Spleen (tissue), 11 donors: Measurements from ENCODE around the gene ATP8A2. TPM values are rescaled to one million over a fixed set of nuclear protein-coding genes. Genes with fewer than 3 reads are reported as not detected.

ENCODE experiments used
- DNase-seq: peaks from one replicate; pipeline ENCODE4 v3.0.0-alpha.2; 2020
- H3K27ac ChIP-seq, 8 donors: fragments of 200-600 bp; sonication (generic) in 7 of 8; 1 replicate in 4 of 8; 2 replicates in 4 of 8; pipeline versions ENCODE4 v1.5.0 to v1.8.0; 2016 to 2021; ENCODE audit warnings: inconsistent platforms in 4 of 8, mild to moderate bottlenecking in 4 of 8, moderate library complexity in 1 of 8
- H3K27me3 ChIP-seq, 7 donors: fragments of 200-600 bp; sonication (generic) in 6 of 7; replicated peaks in 1 of 7; 1 replicate in 4 of 7; 2 replicates in 3 of 7; pipeline versions ENCODE4 v1.5.0 to v1.8.0; 2016 to 2021; ENCODE audit warnings: inconsistent platforms in 3 of 7, mild to moderate bottlenecking in 1 of 7
- H3K36me3 ChIP-seq, 6 donors: fragments of 200-600 bp; sonication (generic) in 5 of 6; 1 replicate in 4 of 6; 2 replicates in 2 of 6; pipeline versions ENCODE4 v1.5.0 to v1.8.0; 2016 to 2021; ENCODE audit warnings: inconsistent platforms in 2 of 6
- H3K4me1 ChIP-seq, 6 donors: fragments of 200-600 bp; sonication (generic) in 5 of 6; 1 replicate in 3 of 6; 2 replicates in 3 of 6; pipeline versions ENCODE4 v1.5.0 to v1.8.0; 2016 to 2021; ENCODE audit warnings: inconsistent platforms in 3 of 6
- H3K4me3 ChIP-seq, 8 donors: fragments of 200-600 bp; sonication (generic) in 7 of 8; 1 replicate in 4 of 8; 2 replicates in 4 of 8; pipeline versions ENCODE4 v1.5.0 to v1.8.0; 2016 to 2021; ENCODE audit warnings: inconsistent platforms in 4 of 8, mild to moderate bottlenecking in 4 of 8, moderate library complexity in 2 of 8
- H3K9me3 ChIP-seq, 8 donors: fragments of 200-600 bp; sonication (generic) in 7 of 8; 1 replicate in 4 of 8; 2 replicates in 4 of 8; pipeline versions ENCODE4 v1.5.0 to v1.8.0; 2016 to 2021; ENCODE audit warnings: inconsistent platforms in 4 of 8
- CTCF ChIP-seq, 11 experiments: fragments of 200-600 bp in 7 of 11; fragments of 450-650 bp in 4 of 11; sonication (generic) in 4 of 11; IDR thresholded peaks in 8 of 11; conservative IDR thresholded peaks in 3 of 11; 1 replicate in 7 of 11; 2 replicates in 4 of 11; pipeline versions ENCODE4 v1.4.0 to v1.8.0; 2016 to 2021; ENCODE audit warnings: antibody characterized with exemption in 11 of 11, inconsistent platforms in 4 of 11, mild to moderate bottlenecking in 1 of 11
- POLR2A ChIP-seq, 3 donors: fragments of 450-650 bp; IDR thresholded peaks; one replicate each; pipeline ENCODE4 v1.5.1; 2017; ENCODE audit warnings: antibody characterized with exemption in 3 of 3, mild to moderate bottlenecking in 1 of 3
- POLR2AphosphoS5 ChIP-seq, 3 donors: sonication (generic); formaldehyde crosslinking; IDR thresholded peaks; one replicate each; pipeline ENCODE4 v1.5.1; 2017; ENCODE audit warnings: antibody characterized with exemption in 3 of 3
- WGBS, 5 donors: extraction: QIAGEN DNeasy Blood & Tissue Kit in 3 of 5; methylation state at CpG; one replicate each; pipeline versions ENCODE4 v1.1.5 to v1.1.7; 2013 to 2018; 5-methylcytosine and 5-hydroxymethylcytosine counted together
- intact Hi-C: fragments of 100-400 bp; cut with DNase I; formaldehyde crosslinking; loops from one replicate; pipeline ENCODE4 v1.15.0; 2023; ENCODE audit warnings: low total_unique reads
- polyA plus RNA-seq, 3 donors: library from polyadenylated mRNA; stranded (reverse); fragments of 200-250 nt; gene quantifications; one replicate each; pipeline ENCODE4 v1.2.1, GENCODE V29; 2013
- total RNA-seq, 7 donors: library from RNA; depleted of rRNA in 3 of 7; stranded (reverse); fragments of >200 nt in 3 of 7; fragmentation: NEBNext Ultra II Directional in 4 of 7; extraction: Animal tissue kit (Norgen Biotek cat#: 25700) in 4 of 7; gene quantifications; one replicate each; pipeline versions ENCODE4 v1.1.0 to v1.2.1, GENCODE V29; 2016 to 2021
- donor health status: healthy with polysubstance abuse.
- donor health status: DM: no; HTN: no; CAD: no; lungs with moderate emphysema.
- donor health status: DM: no; HTN: no; CAD: no.
- donor health status: Bipolar disorder and iron deficiency.
- donor health status: healthy.
- donor health status: DM: no; HTN: no; CAD: no.
- donor health status: DM: yes; HTN: yes; CAD: no.

ATP8A2 gene
- total and polyA plus RNA-seq, 10 donors: 0.09 to 0.46 (median 0.25) TPM

GRCh38 chr13:25616674-25617073 lies 244.9 kb downstream of the ATP8A2 start:
- intact Hi-C loops: no loop called here
- Histone ChIP-seq H3K27me3 (peaks cover 0 to 27% (median 0%) of the 10 kb centered on the region in 7 donors), H3K27ac (no peak overlapping the region), H3K36me3 (no peaks in the 10 kb centered on the region), H3K4me3 (no peak overlapping the region), H3K4me1 (no peaks in the 10 kb centered on the region), H3K9me3 (peaks cover 0 to 12% (median 0%) of the 10 kb centered on the region in 8 donors)
- DNase-seq: no peak
- WGBS, 5 donors: 61 to 76% (median 65%) methylated on average over 1 of the region's 1 CpG
- no peak for TF ChIP-seq POLR2A (IDR thresholded peaks at IDR 0.05)
- TF ChIP-seq CTCF (IDR thresholded peaks at IDR 0.05 in 8 of 11, conservative IDR thresholded peaks at IDR 0.05 in 3 of 11): no peak
- no peak for TF ChIP-seq POLR2AphosphoS5 (IDR thresholded peaks at IDR 0.05)

DNA sequence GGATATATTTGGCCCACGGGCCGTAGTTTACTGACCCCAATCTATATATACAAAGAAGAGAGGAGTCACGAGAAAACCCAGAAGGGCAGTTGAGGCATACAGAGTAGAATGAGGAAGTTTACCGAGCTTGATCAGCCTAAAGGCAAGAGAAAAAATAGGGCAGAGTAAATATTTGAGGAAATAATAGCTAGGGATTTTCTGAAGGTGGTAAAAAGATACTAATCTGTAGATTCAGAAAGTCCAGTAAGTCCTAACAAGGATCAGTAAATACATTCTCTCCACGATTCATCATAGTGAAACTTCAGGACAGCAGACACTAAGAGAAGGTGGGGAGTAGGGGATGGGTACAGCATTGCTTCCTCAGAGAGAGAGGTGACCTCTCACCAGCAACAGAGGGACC lies 248.1 kb downstream of the ATP8A2 start:
- intact Hi-C loops: no loop called here
- 78 to 88% (median 81%) methylated on average over 5 of the region's 5 CpGs for WGBS, 5 donors
- Histone ChIP-seq H3K27me3 (peaks cover 0 to 27% (median 0%) of the 10 kb centered on the region in 7 donors), H3K9me3 (peaks cover 0 to 9% (median 0%) of the 10 kb centered on the region in 8 donors), H3K4me3 (no peak overlapping the region), H3K36me3 (no peaks in the 10 kb centered on the region), H3K27ac (no peak overlapping the region), H3K4me1 (no peaks in the 10 kb centered on the region)
- DNase-seq: no peak
- no peak for TF ChIP-seq POLR2A (IDR thresholded peaks at IDR 0.05)
- TF ChIP-seq CTCF (IDR thresholded peaks at IDR 0.05 in 8 of 11, conservative IDR thresholded peaks at IDR 0.05 in 3 of 11): no peak

GRCh38 chr13:25625414-25625813 lies 253.6 kb downstream of the ATP8A2 start:
- WGBS, 5 donors: 70 to 85% (median 74%) methylated on average over 2 of the region's 2 CpGs
- DNase-seq: no peak
- intact Hi-C loops: no loop called here
- Histone ChIP-seq H3K27ac (no peak overlapping the region), H3K4me3 (no peak overlapping the region), H3K4me1 (no peaks in the 10 kb centered on the region), H3K27me3 (no peaks in the 10 kb centered on the region), H3K9me3 (peaks cover 0 to 17% (median 5%) of the 10 kb centered on the region in 8 donors), H3K36me3 (no peaks in the 10 kb centered on the region)
- TF ChIP-seq POLR2AphosphoS5 (IDR thresholded peaks at IDR 0.05) (no peak), CTCF (IDR thresholded peaks at IDR 0.05 in 8 of 11, conservative IDR thresholded peaks at IDR 0.05 in 3 of 11) (no peak), POLR2A (IDR thresholded peaks at IDR 0.05) (no peak)

GRCh38 chr13:25630329-25630900 lies 258.6 kb downstream of the ATP8A2 start:
- TF ChIP-seq CTCF (IDR thresholded peaks at IDR 0.05 in 8 of 11, conservative IDR thresholded peaks at IDR 0.05 in 3 of 11) (no peak), POLR2AphosphoS5 (IDR thresholded peaks at IDR 0.05) (no peak), POLR2A (IDR thresholded peaks at IDR 0.05) (no peak)
- Histone ChIP-seq H3K4me3 (no peak overlapping the region), H3K27ac (no peak overlapping the region), H3K4me1 (no peaks in the 10 kb centered on the region), H3K9me3 (peaks cover 0 to 17% (median 4%) of the 10 kb centered on the region in 8 donors), H3K27me3 (no peaks in the 10 kb centered on the region), H3K36me3 (no peaks in the 10 kb centered on the region)
- intact Hi-C loops: no loop called here
- DNase-seq: no peak
- 86 to 91% (median 86%) methylated on average over 7 of the region's 7 CpGs for WGBS, 5 donors
